ENCODE measurements around the gene FAM234A.

FAM234A gene

DNA sequence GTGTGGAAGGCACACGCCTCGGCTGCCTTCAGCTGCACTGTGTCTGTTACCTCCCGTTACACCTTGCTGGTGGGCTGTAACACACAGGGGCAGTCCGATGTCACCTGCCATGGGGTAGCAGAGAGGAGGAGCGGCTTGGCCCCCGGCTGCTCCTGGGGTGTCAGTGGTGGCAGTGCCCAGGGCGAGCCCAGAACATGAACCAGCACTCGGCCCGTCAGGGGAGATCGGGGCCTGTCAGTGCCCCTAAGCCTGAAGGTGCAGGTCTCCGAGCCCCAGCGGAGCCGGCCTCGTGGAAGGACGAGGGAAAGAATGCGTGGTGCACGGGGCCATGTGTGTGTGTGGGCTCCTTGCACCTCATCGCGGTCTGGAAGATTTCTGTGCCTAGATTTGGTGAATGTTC is 25.7 kb downstream of the FAM234A start:
- no peak for DNase-seq (ENCODE audit: low read depth)
- no peak for TF ChIP-seq CTCF (IDR thresholded peaks at IDR 0.05; ENCODE audit: low read depth, low read length, missing control alignments)
- no peak overlapping the region for H3K4me3 ChIP-seq (ENCODE audit: low read depth, low read length)

DNA sequence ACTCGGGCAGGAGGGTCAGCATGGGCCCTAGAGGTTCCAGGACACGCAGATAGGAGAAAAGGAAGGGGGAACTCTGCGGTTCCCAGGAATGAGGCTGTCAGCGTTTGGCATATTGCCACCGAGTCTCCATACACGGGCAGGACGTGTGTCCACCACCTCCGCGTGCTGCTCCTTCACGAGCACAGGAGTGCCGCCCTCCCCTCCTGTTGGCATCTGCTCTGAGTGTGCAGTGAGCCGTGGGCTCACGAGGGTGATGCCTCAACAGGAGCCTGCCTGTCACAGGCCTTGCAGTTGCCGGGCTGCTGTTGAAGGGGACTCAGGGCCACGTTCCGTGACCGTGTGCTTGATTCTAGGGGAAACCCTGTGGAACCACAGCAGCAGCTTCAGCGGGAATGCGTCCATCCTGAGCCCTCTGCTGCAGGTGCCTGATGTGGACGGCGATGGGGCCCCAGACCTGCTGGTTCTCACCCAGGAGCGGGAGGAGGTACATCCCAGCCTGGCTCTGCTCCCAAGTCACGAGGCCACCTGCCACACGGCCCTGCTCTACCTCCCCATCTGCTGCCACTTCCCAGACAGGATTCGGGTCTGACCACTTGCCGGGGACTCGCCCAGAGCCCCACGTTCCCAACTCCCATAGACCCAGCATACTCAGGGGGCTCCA is 26.5 kb downstream of the FAM234A start:
- no peak overlapping the region for H3K4me3 ChIP-seq (ENCODE audit: low read depth, low read length)
- no peak for DNase-seq (ENCODE audit: low read depth)
- TF ChIP-seq CTCF (IDR thresholded peaks at IDR 0.05; ENCODE audit: low read depth, low read length, missing control alignments) = no peak

DNA sequence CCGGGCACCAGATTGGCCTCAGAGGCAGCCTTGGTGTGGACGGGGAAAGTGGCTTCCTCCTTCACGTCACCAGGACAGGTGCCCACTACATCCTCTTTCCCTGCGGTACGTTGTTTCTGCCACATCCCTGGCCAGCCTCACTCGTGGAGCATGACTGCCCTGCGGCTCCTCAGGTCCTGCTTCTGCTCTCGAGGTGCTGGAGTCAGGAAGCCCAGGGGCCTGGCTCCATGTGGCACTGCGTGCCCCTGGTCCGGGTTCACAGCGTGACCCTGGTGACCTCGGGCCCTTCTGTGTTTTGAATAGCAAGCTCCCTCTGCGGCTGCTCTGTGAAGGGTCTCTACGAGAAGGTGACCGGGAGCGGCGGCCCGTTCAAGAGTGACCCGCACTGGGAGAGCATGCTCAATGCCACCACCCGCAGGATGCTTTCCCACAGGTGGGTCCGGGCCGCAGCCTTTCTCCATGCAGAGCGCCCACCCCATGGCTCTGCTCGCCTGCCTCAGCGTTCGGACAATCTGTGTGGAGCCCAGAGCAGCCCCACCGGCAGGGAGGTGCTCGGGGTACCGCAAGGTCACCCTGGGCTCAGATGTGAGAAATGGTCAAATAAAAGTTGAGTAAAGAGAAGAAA is 27.6 kb downstream of the FAM234A start:
- TF ChIP-seq CTCF (IDR thresholded peaks at IDR 0.05; ENCODE audit: low read depth, low read length, missing control alignments) = no peak
- DNase-seq (ENCODE audit: low read depth) = no peak
- no peak overlapping the region for H3K4me3 ChIP-seq (ENCODE audit: low read depth, low read length)

DNA sequence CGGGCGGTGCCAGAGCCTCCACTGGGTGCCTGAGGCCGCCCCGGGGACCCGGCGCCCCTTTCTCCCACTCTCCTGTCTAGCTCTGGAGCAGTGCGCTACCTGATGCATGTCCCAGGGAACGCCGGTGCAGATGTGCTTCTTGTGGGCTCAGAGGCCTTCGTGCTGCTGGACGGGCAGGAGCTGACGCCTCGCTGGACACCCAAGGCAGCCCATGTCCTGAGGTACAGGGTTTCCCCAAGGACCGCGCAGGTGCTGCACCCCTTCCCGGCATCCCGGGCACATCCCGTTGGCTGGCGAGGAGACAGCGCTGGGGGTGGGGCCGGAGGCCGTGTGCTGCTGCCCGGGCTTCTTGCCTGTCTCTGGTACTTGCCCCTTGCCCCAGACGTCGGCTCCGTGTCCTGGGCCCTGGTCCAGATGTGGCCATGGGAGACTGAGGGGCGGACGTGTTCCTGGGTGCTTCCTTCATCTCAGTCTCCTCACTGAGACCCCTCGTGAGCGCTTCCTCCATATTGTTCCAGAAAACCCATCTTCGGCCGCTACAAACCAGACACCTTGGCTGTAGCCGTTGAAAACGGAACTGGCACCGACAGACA is 28.7 kb downstream of the FAM234A start:
- no peak for TF ChIP-seq CTCF (IDR thresholded peaks at IDR 0.05; ENCODE audit: low read depth, low read length, missing control alignments)
- no peak for DNase-seq (ENCODE audit: low read depth)
- H3K4me3 ChIP-seq (ENCODE audit: low read depth, low read length) = no peak overlapping the region

DNA sequence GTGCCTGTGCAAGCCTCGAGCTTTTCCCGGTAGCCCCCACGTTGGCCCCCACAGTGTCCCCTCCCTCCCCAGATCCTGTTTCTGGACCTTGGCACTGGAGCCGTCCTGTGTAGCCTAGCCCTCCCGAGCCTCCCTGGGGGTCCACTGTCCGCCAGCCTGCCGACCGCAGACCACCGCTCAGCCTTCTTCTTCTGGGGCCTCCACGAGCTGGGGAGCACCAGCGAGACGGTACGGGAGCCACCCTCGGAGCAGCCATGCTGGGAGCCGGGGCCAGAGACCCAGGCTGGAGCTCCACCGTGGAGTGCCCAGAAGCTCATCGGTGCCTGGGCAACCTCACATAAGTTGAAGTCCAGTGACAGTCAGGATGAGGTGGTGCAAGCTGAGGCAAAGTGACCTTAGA is 29.3 kb downstream of the FAM234A start:
- no peak for DNase-seq (ENCODE audit: low read depth)
- TF ChIP-seq CTCF (IDR thresholded peaks at IDR 0.05; ENCODE audit: low read depth, low read length, missing control alignments) = no peak
- no peak overlapping the region for H3K4me3 ChIP-seq (ENCODE audit: low read depth, low read length)

- H3K4me3 ChIP-seq (ENCODE audit: low read depth, low read length) = no peak overlapping the region
- DNase-seq (ENCODE audit: low read depth) = no peak
- no peak for TF ChIP-seq CTCF (IDR thresholded peaks at IDR 0.05; ENCODE audit: low read depth, low read length, missing control alignments)
Observed at GRCh38 chr16:264440-264951, 29.9 kb downstream of the FAM234A start.
